HEK293 (cell line): ENCODE data around the gene IFRD2.

ENCODE experiments used
- CTCF ChIA-PET: fragments of 350-600 bp; formaldehyde crosslinking; extraction: SDS; loops from one replicate; lab custom pipeline; 2021; ENCODE audit warnings: antibody characterized with exemption; lab: Yijun Ruan, JAX
- POLR2A ChIA-PET: fragments of 300-600 bp; formaldehyde crosslinking; extraction: SDS; loops from one replicate; lab custom pipeline; 2020; ENCODE audit warnings: antibody characterized with exemption, inconsistent platforms; lab: Yijun Ruan, JAX
- H3K27ac ChIP-seq: fragments of 200-500 bp; sonication (Bioruptor generic); 2 replicates; pipeline ENCODE4 v1.5.1; 2014; ENCODE audit warnings: low read depth, low read length, control low read depth, inconsistent platforms; ENCODE audit errors: extremely low read depth
- H3K36me3 ChIP-seq, 2 experiments: fragments of 200-500 bp in 1 of 2; sonication (Bioruptor generic) in 1 of 2; 1 replicate in 1 of 2; 2 replicates in 1 of 2; pipeline ENCODE4 v1.5.1; 2014 to 2017; ENCODE audit warnings: inconsistent platforms in 2 of 2, low read length in 2 of 2; ENCODE audit not compliant: control insufficient read depth in 2 of 2, insufficient read depth in 1 of 2
- H3K4me1 ChIP-seq: fragments of 200-500 bp; sonication (Bioruptor generic); 2 replicates; pipeline ENCODE4 v1.5.1; 2014; ENCODE audit warnings: mild to moderate bottlenecking, low read length, inconsistent platforms; ENCODE audit not compliant: control insufficient read depth, insufficient read depth
- H3K4me3 ChIP-seq: 2 replicates; pipeline ENCODE4 v1.5.1; 2011; ENCODE audit warnings: low read depth, mild to moderate bottlenecking, control low read depth, low read length, moderate library complexity
- H3K9me3 ChIP-seq: fragments of 200-500 bp; sonication (Bioruptor generic); 2 replicates; pipeline ENCODE4 v1.5.1; 2014; ENCODE audit warnings: low read depth, low read length, inconsistent platforms; ENCODE audit not compliant: control insufficient read depth, insufficient read depth
- GLIS1 ChIP-seq: fragments of 450-650 bp; formaldehyde crosslinking; IDR thresholded peaks from 2 replicates; pipeline ENCODE4 v1.5.1; 2016; ENCODE audit warnings: missing biosample characterization, missing genetic modification characterization
- GLIS2 ChIP-seq: fragments of 450-650 bp; formaldehyde crosslinking; IDR thresholded peaks from 2 replicates; pipeline ENCODE4 v1.5.1; 2016; ENCODE audit warnings: missing biosample characterization, missing genetic modification characterization
- KLF1 ChIP-seq: fragments of 450-650 bp; formaldehyde crosslinking; IDR thresholded peaks from 2 replicates; pipeline ENCODE4 v1.5.1; 2016; ENCODE audit warnings: missing biosample characterization, missing genetic modification characterization
- KLF10 ChIP-seq: fragments of 450-650 bp; IDR thresholded peaks from 2 replicates; pipeline ENCODE4 v1.5.1; 2018; ENCODE audit warnings: missing biosample characterization, mild to moderate bottlenecking, missing genetic modification characterization
- KLF7 ChIP-seq: fragments of 450-650 bp; formaldehyde crosslinking; IDR thresholded peaks from 2 replicates; pipeline ENCODE4 v1.5.1; 2016; ENCODE audit warnings: missing biosample characterization, missing genetic modification characterization, borderline replicate concordance
- KLF9 ChIP-seq: fragments of 450-650 bp; formaldehyde crosslinking; IDR thresholded peaks from 2 replicates; pipeline ENCODE4 v1.5.1; 2016; ENCODE audit warnings: missing biosample characterization, missing genetic modification characterization, low read depth
- OVOL3 ChIP-seq: fragments of 450-650 bp; formaldehyde crosslinking; IDR thresholded peaks from 2 replicates; pipeline ENCODE4 v1.5.1; 2016; ENCODE audit warnings: missing biosample characterization, missing genetic modification characterization
- SP3 ChIP-seq: fragments of 450-650 bp; formaldehyde crosslinking; IDR thresholded peaks from 2 replicates; pipeline ENCODE4 v1.5.1; 2016; ENCODE audit warnings: missing biosample characterization, missing genetic modification characterization
- YY1 ChIP-seq: fragments of 450-650 bp; formaldehyde crosslinking; IDR thresholded peaks from 2 replicates; pipeline ENCODE4 v1.5.1; 2018; ENCODE audit warnings: missing biosample characterization, missing genetic modification characterization
- ZFHX2 ChIP-seq: fragments of 450-650 bp; formaldehyde crosslinking; conservative IDR thresholded peaks from 2 replicates; pipeline ENCODE4 v1.5.1; 2016; ENCODE audit warnings: missing biosample characterization, missing genetic modification characterization
- ZNF114 ChIP-seq: fragments of 450-650 bp; formaldehyde crosslinking; IDR thresholded peaks from 2 replicates; pipeline ENCODE4 v1.5.0; 2017; ENCODE audit warnings: missing biosample characterization, missing genetic modification characterization
- ZNF132 ChIP-seq: fragments of 450-650 bp; formaldehyde crosslinking; IDR thresholded peaks from 2 replicates; pipeline ENCODE4 v1.5.1; 2017; ENCODE audit warnings: missing biosample characterization, missing genetic modification characterization, borderline replicate concordance
- ZNF211 ChIP-seq: fragments of 450-650 bp; formaldehyde crosslinking; IDR thresholded peaks from 2 replicates; pipeline ENCODE4 v1.5.1; 2016; ENCODE audit warnings: low read depth, missing biosample characterization, missing genetic modification characterization
- ZNF341 ChIP-seq: fragments of 450-650 bp; formaldehyde crosslinking; IDR thresholded peaks from 2 replicates; pipeline ENCODE4; 2016; ENCODE audit warnings: low read depth, missing biosample characterization, missing genetic modification characterization
- ZNF558 ChIP-seq: fragments of 450-650 bp; formaldehyde crosslinking; IDR thresholded peaks from 2 replicates; pipeline ENCODE4 v1.5.1; 2016; ENCODE audit warnings: missing biosample characterization, missing genetic modification characterization
- ZNF561 ChIP-seq: fragments of 450-650 bp; IDR thresholded peaks from 2 replicates; pipeline ENCODE4 v1.5.1; 2018; ENCODE audit warnings: missing biosample characterization, missing genetic modification characterization, borderline replicate concordance
- ZNF660 ChIP-seq: fragments of 450-650 bp; IDR thresholded peaks from 2 replicates; pipeline ENCODE4 v1.5.1; 2018; ENCODE audit warnings: missing biosample characterization, mild to moderate bottlenecking, missing genetic modification characterization
- ZNF664 ChIP-seq: fragments of 450-650 bp; formaldehyde crosslinking; IDR thresholded peaks from 2 replicates; pipeline ENCODE4 v1.5.1; 2016; ENCODE audit warnings: missing biosample characterization, missing genetic modification characterization
- TF ChIP-seq, protein P1 (sequence below): fragments of 450-650 bp; formaldehyde crosslinking; IDR thresholded peaks from 2 replicates; pipeline ENCODE4 v1.5.1; 2017; ENCODE audit warnings: missing biosample characterization, missing genetic modification characterization
- TF ChIP-seq, protein P2 (sequence below): fragments of 450-650 bp; formaldehyde crosslinking; IDR thresholded peaks from 2 replicates; pipeline ENCODE4 v1.5.1; 2016; ENCODE audit warnings: missing biosample characterization, missing genetic modification characterization
- TF ChIP-seq, protein P3 (sequence below): fragments of 450-650 bp; formaldehyde crosslinking; IDR thresholded peaks from 2 replicates; pipeline ENCODE4 v1.5.1; 2016; ENCODE audit warnings: missing biosample characterization, missing genetic modification characterization
- TF ChIP-seq, protein P4 (sequence below): fragments of 450-650 bp; formaldehyde crosslinking; IDR thresholded peaks from 2 replicates; pipeline ENCODE4 v1.5.1; 2017; ENCODE audit warnings: missing biosample characterization, mild to moderate bottlenecking, missing genetic modification characterization, moderate library complexity

The IFRD2 gene

DNA sequence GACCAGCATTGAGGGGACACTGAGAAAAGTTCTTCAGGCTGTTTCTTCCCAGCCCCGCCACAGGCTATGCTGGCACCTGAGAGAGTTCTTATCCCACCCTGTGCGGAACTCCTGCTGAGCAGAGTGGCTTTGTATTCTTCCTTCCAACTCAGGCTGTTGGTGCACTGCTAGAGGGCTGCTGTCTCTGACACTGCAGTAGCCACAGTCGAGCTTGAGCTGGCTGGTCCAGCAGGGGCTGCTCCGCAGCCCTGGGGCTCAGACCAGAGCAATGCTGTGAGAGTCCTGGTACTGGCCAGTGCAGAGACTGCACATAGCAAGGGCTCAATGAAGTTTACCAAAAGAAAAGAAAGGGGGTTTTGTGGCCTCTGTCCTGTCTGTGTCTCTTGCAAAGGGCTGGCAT, 52.6 kb downstream of the IFRD2 start:
- POLR2A ChIA-PET: no interaction called here
- Histone ChIP-seq H3K36me3 (peaks cover 0 to 10% of the 10 kb centered on the region in 2 experiments; a peak in 1 of 3 replicates), H3K27ac (no peak overlapping the region), H3K4me1 (peaks cover 14% of the 10 kb centered on the region), H3K9me3 (no peaks in the 10 kb centered on the region), H3K4me3 (no peak overlapping the region)
- TF ChIP-seq YY1: no peak
- CTCF ChIA-PET: interaction anchor here (1.1 to 2.1 kb wide), 3 partner anchors 9 to 12 kb away, joined by 3 to 11 read pairs (median 6); no protein-coding TSS in a partner anchor

DNA sequence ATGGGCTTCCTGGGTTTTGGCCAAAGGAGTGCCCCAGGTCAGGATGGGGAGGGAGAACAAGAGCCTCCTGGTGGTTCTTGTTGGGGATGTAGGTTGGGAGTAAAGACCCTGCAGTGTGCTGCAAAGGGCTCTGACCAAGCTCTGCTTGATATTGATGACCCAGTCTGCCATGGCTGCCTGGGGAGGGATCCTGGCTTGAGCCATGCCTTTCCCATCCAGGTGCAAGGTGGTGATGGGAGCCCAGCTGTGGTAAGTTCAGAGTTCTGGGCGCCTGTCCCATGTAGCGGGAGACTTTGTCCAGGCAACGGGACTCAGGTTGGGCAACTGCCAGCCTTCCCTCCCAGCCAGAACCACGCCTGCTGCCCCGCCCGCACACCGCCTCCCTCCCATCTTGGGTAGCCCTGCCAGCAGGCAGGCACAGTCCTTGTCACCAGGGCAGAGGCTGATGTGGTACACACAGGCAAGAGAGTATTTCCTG, 53.6 kb downstream of the IFRD2 start:
- ChIA-PET POLR2A (no interaction called here), CTCF (interaction anchor here (1.1 to 3.9 kb wide), 4 partner anchors 9 to 33 kb away, joined by 3 to 28 read pairs (median 4); no protein-coding TSS in a partner anchor)
- peaks cover 14% of the 10 kb centered on the region for H3K4me1 ChIP-seq
- H3K27ac ChIP-seq: peak overlapping the region; percentile 77; the same call in 1 of the 2 replicates
- peaks cover 0 to 10% of the 10 kb centered on the region in 2 experiments; a peak in 1 of 3 replicates for H3K36me3 ChIP-seq
- no peaks in the 10 kb centered on the region for H3K9me3 ChIP-seq
- H3K4me3 ChIP-seq: peak overlapping the region; percentile 67
- TF ChIP-seq ZFHX2 (tag by site-specific recombination) (peak; percentile 38), ZNF664 (tag by site-specific recombination) (no peak), OVOL3 (no peak), ZNF558 (no peak), ZNF660 (peak; percentile 96), KLF1 (tag by site-specific recombination) (peak; percentile 81), ZNF561 (tag by site-specific recombination) (no peak), KLF7 (tag by site-specific recombination) (peak; percentile 68; the same call in 1 of the 2 replicates), SP3 (peak; percentile 31; the same call in 1 of the 2 replicates), ZNF211 (tag by site-specific recombination) (no peak), KLF10 (0 out of 2 replicates have a peak, but pooled peaks have one; percentile 28), KLF9 (tag by site-specific recombination) (peak; percentile 57; the same call in 1 of the 2 replicates), ZNF132 (tag by site-specific recombination) (no peak)
- TF ChIP-seq, protein P1, sequence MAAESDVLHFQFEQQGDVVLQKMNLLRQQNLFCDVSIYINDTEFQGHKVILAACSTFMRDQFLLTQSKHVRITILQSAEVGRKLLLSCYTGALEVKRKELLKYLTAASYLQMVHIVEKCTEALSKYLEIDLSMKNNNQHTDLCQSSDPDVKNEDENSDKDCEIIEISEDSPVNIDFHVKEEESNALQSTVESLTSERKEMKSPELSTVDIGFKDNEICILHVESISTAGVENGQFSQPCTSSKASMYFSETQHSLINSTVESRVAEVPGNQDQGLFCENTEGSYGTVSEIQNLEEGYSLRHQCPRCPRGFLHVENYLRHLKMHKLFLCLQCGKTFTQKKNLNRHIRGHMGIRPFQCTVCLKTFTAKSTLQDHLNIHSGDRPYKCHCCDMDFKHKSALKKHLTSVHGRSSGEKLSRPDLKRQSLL (tag by site-specific recombination): no peak
- TF ChIP-seq, protein P2, sequence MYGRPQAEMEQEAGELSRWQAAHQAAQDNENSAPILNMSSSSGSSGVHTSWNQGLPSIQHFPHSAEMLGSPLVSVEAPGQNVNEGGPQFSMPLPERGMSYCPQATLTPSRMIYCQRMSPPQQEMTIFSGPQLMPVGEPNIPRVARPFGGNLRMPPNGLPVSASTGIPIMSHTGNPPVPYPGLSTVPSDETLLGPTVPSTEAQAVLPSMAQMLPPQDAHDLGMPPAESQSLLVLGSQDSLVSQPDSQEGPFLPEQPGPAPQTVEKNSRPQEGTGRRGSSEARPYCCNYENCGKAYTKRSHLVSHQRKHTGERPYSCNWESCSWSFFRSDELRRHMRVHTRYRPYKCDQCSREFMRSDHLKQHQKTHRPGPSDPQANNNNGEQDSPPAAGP: peak; percentile 35; the same call in 1 of the 2 replicates

DNA sequence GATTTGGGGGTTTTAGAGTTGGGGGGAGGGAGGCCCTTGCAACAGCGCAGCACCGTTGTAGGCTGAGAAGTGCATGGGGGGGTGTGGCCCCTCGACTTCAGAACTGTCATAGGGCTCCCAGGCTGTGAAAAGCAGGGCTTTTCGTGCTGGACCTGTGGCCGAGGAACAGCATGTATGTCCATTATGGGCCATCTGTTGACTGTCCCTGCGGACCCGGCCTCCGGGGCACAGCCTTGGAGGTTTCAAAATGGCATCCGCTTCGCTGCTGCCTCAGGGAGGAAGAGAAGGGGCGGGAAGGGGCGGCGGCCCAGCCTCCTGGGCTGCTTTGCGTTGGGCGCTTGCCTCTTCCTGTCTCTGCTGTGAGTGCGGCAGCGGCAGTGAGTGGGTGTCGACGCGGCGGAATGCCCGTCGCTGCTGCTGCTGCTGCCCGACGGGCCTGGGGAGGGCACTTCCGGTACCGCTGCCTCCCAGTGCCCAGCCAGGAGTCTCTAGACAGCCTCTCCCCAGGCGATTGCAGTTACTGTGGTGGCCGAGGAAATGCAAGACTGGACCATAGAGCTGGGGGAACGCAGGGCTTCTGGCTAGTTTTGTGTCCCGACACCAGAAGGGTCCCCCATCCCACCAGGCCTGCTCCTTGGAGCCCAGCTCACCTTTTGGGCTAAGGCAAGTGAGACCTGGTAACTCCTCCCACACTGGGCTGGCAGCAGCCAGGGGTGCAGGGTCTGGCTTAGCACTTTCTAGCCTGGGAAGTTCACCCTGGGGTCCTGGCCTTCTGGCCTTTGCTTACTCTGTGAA, 54.3 kb downstream of the IFRD2 start:
- ChIA-PET POLR2A (no interaction called here), CTCF (interaction anchor here (0.6 to 3.9 kb wide), 4 partner anchors 8 to 61 kb away, joined by 4 to 28 read pairs (median 4); no protein-coding TSS in a partner anchor)
- H3K4me3 ChIP-seq: peak overlapping the region; percentile 67
- peak overlapping the region; percentile 77 for H3K27ac ChIP-seq
- peaks cover 17% of the 10 kb centered on the region for H3K4me1 ChIP-seq
- peaks cover 0 to 10% of the 10 kb centered on the region in 2 experiments; a peak in 1 of 3 replicates for H3K36me3 ChIP-seq
- H3K9me3 ChIP-seq: no peaks in the 10 kb centered on the region
- TF ChIP-seq KLF9 (tag by site-specific recombination): peak; percentile 65
- TF ChIP-seq ZNF341 (tag by site-specific recombination): peak; percentile 86
- TF ChIP-seq, protein P3, sequence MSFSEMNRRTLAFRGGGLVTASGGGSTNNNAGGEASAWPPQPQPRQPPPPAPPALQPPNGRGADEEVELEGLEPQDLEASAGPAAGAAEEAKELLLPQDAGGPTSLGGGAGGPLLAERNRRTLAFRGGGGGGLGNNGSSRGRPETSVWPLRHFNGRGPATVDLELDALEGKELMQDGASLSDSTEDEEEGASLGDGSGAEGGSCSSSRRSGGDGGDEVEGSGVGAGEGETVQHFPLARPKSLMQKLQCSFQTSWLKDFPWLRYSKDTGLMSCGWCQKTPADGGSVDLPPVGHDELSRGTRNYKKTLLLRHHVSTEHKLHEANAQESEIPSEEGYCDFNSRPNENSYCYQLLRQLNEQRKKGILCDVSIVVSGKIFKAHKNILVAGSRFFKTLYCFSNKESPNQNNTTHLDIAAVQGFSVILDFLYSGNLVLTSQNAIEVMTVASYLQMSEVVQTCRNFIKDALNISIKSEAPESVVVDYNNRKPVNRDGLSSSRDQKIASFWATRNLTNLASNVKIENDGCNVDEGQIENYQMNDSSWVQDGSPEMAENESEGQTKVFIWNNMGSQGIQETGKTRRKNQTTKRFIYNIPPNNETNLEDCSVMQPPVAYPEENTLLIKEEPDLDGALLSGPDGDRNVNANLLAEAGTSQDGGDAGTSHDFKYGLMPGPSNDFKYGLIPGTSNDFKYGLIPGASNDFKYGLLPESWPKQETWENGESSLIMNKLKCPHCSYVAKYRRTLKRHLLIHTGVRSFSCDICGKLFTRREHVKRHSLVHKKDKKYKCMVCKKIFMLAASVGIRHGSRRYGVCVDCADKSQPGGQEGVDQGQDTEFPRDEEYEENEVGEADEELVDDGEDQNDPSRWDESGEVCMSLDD (tag by site-specific recombination): no peak
- TF ChIP-seq GLIS2 (tag by site-specific recombination): peak; percentile 52
- TF ChIP-seq ZNF114 (tag by site-specific recombination): no peak
- peak; percentile 50 for TF ChIP-seq SP3
- TF ChIP-seq, protein P4, sequence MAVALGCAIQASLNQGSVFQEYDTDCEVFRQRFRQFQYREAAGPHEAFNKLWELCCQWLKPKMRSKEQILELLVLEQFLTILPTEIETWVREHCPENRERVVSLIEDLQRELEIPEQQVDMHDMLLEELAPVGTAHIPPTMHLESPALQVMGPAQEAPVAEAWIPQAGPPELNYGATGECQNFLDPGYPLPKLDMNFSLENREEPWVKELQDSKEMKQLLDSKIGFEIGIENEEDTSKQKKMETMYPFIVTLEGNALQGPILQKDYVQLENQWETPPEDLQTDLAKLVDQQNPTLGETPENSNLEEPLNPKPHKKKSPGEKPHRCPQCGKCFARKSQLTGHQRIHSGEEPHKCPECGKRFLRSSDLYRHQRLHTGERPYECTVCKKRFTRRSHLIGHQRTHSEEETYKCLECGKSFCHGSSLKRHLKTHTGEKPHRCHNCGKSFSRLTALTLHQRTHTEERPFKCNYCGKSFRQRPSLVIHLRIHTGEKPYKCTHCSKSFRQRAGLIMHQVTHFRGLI (tag by site-specific recombination): peak; percentile 87
- TF ChIP-seq GLIS1 (tag by site-specific recombination): peak; percentile 72
